ENCODE data around the gene DUSP8.
A peak's percentile ranks its signal among the peaks of the same experiment; 100 is the strongest.

DUSP8 gene

GRCh38 chr11:1549338-1550330 lies 22.4 kb downstream of the DUSP8 start:
- no peak for DNase-seq

GRCh38 chr11:1548221-1549070 lies 23.6 kb downstream of the DUSP8 start:
- DNase-seq = no peak

- DNase-seq = no peak
These were observed 24.5 kb downstream of the DUSP8 start for GRCh38 chr11:1547467-1548098.

GRCh38 chr11:1546536-1547466 lies 25.3 kb downstream of the DUSP8 start:
- DNase-seq = peak; percentile 42

- no peak for DNase-seq
These were observed 26.0 kb downstream of the DUSP8 start for GRCh38 chr11:1546077-1546535.

- DNase-seq = no peak
These were observed 26.6 kb downstream of the DUSP8 start for GRCh38 chr11:1545432-1545831.

- DNase-seq = no peak
These were observed 27.5 kb downstream of the DUSP8 start for GRCh38 chr11:1544536-1544935.

- DNase-seq = no peak
These were observed 28.3 kb downstream of the DUSP8 start for GRCh38 chr11:1543606-1544263.

GRCh38 chr11:1542267-1542666 lies 29.8 kb downstream of the DUSP8 start:
- DNase-seq = no peak

- DNase-seq = no peak
These were observed 30.4 kb downstream of the DUSP8 start for GRCh38 chr11:1541474-1542204.

GRCh38 chr11:1540074-1540473 lies 32.0 kb downstream of the DUSP8 start:
- DNase-seq = no peak

GRCh38 chr11:1538153-1538552 lies 33.9 kb downstream of the DUSP8 start:
- DNase-seq = no peak

- no peak for DNase-seq
These were observed 35.8 kb downstream of the DUSP8 start for GRCh38 chr11:1536065-1536843.

- DNase-seq = no peak
These were observed 37.4 kb downstream of the DUSP8 start for GRCh38 chr11:1534682-1535081.

GRCh38 chr11:1534171-1534570 lies 37.9 kb downstream of the DUSP8 start:
- no peak for DNase-seq

- no peak for DNase-seq
These were observed 38.7 kb downstream of the DUSP8 start for GRCh38 chr11:1533342-1533725.

- DNase-seq = no peak
These were observed 39.3 kb downstream of the DUSP8 start for GRCh38 chr11:1532606-1533341.

- no peak for DNase-seq
These were observed 40.0 kb downstream of the DUSP8 start for GRCh38 chr11:1532014-1532586.
